Measurements from ENCODE around the gene PRKN.

DNA sequence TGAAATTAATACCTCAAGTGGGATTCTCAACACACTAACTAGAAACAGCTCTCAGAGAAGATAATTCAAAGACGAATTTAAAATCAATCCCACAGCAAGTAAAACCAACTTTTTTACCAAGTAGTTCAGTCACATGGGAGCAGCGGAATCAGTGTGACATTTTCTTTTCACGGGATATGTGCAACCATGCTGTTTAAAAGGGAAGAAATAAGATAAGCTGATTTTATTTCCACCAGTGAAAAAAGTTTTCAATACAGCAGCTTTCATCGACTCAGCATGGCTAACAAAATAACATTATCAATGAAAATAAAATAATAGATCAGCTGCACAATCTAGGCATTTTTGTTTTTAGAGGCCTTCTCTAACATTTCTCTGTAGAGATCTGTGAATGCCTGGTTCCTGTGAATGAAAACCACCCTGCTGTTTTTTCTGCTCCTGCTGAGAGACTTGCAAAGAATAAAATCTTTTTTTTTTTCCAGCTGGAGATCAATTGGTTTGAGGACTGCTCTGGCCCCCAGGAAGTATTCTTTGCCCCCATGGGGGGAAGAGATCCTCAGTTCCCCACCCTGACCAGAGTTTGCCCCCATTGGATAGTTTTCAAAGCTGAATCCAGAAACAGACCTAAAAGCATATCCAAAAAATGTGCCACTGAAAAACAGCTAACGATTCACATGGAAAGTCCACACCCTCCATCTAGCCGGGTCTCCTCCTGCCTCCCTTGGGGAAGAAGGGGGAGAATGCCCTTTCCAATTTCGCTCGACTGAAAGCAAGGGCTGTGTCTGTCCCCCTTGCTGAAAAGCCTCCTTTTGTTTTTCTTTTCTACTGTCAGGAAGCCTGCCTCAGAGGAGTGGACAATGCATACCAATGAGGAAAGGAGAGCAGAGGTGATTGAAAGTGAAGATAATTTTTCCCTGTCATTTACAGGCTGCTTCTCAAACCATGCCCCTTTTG, 317.6 kb downstream of the PRKN start:
- TF ChIP-seq, protein P1, sequence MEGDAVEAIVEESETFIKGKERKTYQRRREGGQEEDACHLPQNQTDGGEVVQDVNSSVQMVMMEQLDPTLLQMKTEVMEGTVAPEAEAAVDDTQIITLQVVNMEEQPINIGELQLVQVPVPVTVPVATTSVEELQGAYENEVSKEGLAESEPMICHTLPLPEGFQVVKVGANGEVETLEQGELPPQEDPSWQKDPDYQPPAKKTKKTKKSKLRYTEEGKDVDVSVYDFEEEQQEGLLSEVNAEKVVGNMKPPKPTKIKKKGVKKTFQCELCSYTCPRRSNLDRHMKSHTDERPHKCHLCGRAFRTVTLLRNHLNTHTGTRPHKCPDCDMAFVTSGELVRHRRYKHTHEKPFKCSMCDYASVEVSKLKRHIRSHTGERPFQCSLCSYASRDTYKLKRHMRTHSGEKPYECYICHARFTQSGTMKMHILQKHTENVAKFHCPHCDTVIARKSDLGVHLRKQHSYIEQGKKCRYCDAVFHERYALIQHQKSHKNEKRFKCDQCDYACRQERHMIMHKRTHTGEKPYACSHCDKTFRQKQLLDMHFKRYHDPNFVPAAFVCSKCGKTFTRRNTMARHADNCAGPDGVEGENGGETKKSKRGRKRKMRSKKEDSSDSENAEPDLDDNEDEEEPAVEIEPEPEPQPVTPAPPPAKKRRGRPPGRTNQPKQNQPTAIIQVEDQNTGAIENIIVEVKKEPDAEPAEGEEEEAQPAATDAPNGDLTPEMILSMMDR (IDR thresholded peaks at IDR 0.05): no peak
- no peak for TF ChIP-seq POLR2A (IDR thresholded peaks at IDR 0.05)

All from thyroid gland (tissue), 4 donors.